Activated CD4-positive, alpha-beta T cell treated with anti-CD3 and anti-CD28 coated beads, Interleukin-2, Interleukin-4, amounts not matched to agents 100 ng/mL and 50 ng/mL, durations not matched to agents 16 hours and 8 hours (primary cell): Measurements from ENCODE around the gene SANBR.

Experiments
- DNase-seq: peaks from one replicate; pipeline ENCODE4 v3.0.0-alpha.2; 2020; ENCODE audit warnings: low spot score

SANBR gene

GRCh38 chr2:61090386-61090921 is 24.8 kb downstream of the SANBR start:
- DNase-seq, result no peak

- DNase-seq, result no peak
Measured at GRCh38 chr2:61091485-61091884, 25.8 kb downstream of the SANBR start.

- DNase-seq, result no peak
Measured at GRCh38 chr2:61096438-61096837, 30.8 kb downstream of the SANBR start.

DNA sequence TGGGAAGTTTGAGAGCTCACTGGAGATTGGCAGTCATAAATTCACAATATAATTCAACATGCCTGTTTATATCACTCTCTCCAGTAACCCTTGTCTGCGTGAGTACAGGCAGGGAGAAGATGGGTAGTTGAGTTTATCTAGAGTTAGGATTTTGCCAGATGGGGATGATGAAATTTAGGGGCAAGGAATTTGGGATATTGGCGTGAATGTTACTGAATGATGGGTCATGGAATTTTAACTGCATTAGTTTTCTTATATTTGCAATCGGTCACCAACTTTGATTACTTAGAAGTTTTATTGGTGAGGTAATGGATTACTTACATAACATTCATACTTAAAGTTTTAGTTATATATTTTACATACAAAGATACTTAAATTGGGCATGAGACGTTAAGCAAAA is 35.1 kb downstream of the SANBR start:
- DNase-seq, result no peak

- DNase-seq, result no peak
Measured at GRCh38 chr2:61109291-61109690, 43.6 kb downstream of the SANBR start.

GRCh38 chr2:61111708-61112107 is 46.0 kb downstream of the SANBR start:
- no peak for DNase-seq

DNA sequence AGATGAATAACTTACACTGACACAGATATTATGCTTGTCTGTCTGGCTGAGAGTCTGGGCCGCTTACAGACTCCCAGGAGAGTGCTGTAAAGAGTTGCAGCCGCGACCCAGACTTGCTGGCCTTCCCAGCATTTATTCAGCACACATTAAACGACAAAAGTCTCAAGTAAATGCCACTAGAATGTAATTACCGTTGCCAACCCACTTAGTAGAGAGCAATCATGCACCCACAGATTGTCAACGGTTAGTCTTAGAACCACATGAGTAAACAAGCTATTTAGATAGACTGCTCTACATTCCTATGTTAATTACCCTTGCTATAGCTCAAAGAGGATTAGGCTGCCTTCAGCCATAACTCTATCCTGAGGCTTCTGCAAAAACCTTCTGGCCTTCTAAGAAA is 48.5 kb downstream of the SANBR start:
- no peak for DNase-seq
